T1000 (cell line): ENCODE results near the gene B3GNT3.
"Not testable (repeated sequence)": the region's sequence is repeated elsewhere in the genome, so short reads cannot be mapped to it uniquely, and the experiment has no call there.

Experiments
- DNase-seq: peaks from one replicate; lab custom pipeline; 2025; ENCODE audit warnings: mixed read lengths; lab: John Stamatoyannopoulos, UW

B3GNT3 gene

DNA sequence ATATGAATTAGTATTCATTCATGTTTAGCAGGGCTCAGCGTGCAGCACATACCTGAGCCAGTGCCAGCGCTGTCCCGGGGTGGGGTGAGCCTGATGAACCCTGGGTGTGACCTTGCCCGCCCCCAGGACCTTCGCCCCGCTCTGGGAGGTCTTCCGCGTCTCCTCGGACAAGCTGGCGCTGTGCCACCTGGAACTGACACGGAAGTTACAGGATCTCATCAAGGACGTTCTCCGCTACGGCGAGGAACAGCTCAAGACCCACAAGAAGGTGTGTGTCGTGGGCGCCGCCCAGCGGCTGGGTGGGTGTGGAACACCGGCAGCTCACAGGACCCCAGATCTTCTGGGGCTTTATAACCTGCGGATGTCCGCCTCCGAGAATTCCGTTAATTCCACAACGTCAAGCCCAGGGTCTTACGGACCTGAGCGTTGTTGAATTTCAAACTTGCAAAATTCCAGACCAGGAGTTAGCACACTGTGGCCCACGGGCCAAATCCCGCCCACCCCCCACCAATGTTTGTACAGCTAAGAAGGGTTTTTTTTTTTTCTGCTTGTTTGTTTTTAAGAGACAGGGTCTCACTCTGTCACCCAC is 28.3 kb upstream of the B3GNT3 start:
- peak; percentile 17 for DNase-seq

DNA sequence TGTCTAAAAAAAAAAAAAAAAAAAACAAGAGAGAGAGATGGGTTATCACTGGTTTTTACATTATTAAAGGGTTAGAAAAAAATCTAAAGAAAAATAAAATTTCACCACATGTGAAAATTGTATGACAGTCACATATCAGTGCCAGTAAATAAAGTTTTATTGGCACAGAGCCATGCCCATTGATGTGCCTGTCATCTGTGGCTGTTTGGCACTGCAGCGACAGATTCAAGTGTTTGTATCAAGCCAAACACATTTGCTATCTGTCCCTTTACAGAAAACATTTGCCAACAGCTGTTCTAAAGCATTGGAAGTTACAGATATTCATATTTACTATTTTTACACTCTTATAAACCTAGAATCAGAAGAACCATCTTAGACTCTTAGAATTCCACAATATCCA is 27.4 kb upstream of the B3GNT3 start:
- no peak for DNase-seq

DNA sequence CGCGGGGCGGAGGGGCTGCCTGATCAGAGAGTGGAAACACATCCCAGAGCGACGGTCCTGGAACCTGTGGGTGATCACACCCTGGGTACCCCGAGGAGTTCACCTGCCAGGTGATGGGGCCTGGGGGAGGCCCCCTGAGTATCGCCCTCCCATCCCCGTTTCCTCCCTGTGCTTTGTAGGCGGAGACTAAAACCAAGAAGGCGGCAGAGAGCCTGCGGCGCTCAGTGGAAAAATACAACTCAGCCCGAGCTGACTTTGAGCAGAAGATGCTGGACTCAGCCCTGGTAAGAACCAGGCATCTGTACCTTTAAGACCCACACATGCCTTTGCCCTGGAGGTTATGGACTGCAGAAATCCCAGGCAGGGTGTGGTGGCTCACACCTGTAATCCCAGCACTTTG is 24.3 kb upstream of the B3GNT3 start:
- DNase-seq, result no peak

DNA sequence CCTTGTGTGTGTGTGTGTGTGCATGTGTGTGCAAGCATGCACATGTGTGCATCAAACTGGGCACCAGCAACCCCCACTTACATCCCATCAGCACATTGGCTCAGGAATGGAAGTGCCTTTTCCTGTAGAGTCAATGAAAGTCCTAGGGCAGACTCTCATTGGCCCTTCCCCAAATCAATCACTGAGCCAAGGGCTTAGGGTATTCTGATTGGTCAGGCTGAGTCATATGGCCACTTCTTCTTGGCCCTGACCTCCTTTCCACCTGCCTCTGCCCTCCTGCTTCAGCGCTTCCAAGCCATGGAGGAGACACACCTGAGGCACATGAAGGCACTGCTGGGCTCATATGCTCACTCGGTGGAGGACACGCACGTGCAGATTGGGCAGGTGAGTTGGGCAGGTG is 22.8 kb upstream of the B3GNT3 start:
- no peak for DNase-seq

DNA sequence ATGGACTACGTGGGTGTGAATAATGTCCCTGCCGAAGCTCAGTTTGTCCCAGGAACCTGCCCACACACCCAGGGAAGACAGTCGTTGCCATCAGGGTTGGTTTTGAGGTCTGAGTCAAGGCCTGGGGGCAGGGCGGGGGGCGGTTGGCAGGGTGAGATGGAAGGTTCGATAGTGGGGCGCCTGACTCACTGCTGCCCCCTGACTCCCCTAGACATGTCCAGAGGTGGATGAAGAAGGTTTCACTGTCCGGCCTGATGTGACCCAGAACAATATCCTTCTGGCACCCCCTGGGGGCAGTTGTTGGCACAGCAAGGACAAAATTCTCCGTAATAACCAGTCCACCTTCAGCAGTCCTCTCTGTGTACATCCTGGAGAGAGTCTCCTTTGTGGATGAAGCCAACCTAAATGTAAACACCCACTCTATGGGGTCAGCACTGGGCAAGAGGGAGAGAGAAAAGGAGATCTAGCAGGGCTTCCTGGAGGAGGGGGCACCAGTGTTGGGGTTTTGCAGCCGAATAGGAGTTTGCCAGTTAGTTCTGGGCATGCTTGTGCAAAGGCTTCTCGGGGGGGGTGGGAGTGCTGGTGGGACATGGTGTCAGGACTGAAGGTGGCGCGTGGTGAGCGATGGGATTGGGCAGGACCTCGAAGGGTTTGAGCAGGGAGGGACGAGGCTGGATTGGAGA is 19.6 kb upstream of the B3GNT3 start:
- no peak for DNase-seq

DNA sequence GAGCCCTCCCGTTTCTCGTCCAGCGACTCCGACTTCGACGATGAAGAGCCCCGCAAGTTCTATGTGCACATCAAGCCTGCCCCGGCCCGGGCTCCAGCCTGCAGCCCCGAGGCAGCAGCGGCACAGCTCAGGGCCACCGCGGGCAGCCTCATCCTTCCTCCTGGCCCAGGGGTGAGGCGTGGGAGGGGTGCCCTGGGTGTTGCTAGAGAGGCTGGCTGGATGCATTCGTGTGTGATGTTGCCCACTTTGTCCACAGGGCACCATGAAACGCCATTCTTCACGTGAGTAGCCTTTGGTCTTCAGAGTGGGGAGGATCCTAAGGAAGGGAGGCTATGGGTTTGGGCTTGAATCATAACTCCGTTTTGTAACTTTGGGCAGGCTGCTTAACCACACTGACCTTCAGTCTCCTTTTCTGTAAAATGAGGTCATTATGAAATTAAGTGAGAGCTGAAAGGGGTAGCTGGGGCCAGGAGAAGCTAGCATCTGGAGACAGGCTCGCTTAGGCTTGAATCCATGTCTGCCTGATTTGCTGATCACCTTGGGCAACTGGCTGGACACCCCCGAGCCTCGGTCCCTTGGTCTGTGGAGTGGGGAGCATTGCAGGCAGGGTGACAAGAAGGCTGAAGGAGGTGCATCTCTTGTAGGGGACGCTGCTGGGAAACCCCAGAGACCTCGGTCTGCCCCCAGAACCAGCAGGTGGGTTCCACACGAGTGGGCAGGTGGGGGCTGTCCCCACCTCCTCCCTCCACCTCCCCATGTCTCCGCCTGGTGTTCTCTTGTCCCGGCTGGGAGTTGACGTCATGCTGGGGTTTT is 18.7 kb upstream of the B3GNT3 start:
- DNase-seq, result no peak

DNA sequence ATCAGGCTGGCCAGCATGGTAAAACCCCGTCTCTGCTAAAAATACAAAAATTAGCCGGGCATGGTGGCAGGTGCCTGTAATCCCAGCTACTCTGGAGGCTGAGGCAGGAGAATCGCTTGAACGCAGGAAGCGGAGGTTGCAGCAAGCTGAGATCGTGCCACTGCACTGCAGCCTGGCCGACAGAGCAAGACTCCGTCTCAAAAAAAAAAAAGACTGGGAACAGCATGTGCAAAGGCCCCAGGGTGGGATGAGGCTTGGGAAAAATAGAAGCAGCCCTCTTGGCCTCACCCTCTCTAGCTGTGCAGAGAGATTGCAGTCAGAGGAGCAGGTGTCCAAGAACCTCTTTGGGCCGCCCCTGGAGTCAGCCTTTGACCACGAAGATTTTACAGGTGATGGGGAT is 17.1 kb upstream of the B3GNT3 start:
- DNase-seq, result not testable (repeated sequence)

DNA sequence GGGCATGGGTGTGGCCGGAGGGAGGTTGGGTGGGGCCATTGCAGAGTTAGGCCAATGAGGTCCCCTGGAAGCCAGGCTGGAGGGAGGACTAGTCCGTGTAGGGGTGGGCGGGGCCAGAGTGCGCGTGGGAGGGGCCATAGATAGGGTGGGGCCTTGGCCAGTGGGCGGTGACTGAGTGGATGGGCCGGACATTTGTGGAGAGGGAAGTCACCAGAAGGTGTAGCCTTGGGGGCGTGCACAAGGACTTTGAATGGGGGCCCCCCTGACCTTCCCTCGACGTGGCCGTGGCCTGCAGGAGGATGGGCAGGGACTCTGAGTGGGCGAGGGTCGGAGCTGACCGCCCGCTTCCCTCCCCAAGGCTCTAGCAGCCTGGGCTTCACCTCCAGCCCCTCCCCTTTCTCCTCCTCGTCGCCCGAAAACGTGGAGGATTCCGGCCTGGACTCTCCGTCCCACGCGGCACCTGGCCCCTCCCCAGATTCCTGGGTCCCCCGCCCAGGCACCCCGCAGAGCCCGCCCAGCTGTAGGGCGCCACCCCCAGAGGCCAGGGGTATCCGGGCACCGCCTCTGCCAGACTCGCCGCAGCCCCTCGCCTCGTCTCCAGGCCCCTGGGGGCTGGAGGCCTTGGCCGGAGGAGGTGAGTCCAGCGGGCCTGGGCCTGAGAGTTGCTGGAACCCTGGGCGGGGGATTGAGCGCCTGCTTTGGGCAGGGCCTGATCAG is 16.5 kb upstream of the B3GNT3 start:
- no peak for DNase-seq

DNA sequence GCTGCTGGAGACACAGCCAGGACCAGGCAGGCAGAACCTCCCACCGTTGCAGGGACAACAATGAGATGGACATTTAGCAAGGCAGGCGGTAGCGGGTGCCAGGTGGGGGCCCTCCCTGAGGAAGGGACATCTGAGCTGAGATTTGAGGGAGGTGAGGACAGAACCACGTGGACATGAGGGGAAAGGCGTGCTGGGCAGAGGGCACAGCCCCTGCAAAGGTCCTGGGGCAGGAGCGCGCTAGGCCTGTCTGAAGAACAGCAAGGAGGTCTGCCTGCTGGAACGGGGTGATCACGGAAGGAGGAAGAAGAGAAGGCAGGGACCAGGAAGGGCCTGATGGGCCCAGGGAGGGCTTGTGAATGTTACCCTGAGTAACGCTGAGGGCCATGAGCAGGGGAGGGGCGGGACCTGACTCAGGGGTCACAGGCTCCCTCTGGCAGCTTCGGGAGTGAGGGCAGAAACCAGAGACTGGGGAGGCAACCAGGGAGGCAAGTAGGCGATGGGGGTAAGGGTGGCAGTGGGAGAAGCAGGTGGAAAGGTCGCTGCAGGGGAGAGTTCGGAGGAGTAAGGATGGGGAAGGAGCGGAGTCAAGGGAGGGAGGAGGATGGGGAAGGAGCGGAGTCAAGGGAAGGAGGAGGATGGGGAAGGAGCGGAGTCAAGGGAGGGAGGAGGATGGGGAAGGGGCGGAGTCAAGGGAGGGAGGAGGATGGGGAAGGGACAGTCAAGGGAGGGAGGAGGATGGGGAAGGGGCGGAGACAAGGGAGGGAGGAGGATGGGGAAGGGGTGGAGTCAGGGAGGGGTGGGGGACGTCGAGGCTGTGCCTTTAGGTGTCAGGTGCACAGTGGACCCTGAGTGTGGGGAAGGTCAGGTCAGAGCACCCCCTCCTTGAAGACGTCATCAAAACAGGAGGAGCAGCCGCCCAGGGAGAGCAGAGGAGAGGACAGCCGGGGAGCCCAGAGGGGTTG is 15.7 kb upstream of the B3GNT3 start:
- DNase-seq, result no peak

DNA sequence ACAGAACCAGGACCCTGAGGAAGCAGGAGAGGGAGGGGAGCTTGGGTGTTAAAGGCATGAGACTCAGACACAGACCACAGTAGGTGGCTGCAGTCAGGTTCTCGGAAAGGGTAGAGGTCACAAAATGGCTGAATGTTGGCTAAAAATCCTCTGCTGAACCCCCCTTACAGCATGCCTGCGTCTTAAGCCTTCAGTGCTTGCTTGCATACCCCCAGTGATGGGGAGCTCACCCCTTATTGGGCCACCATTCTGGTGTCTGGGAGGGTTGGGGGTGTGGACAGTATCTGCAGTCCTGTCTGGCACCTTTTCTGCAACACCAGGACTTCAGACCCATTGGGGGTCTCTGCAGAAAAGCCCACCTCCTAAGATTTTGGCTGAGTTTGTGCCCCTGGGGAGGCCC is 14.2 kb upstream of the B3GNT3 start:
- DNase-seq, result no peak

DNA sequence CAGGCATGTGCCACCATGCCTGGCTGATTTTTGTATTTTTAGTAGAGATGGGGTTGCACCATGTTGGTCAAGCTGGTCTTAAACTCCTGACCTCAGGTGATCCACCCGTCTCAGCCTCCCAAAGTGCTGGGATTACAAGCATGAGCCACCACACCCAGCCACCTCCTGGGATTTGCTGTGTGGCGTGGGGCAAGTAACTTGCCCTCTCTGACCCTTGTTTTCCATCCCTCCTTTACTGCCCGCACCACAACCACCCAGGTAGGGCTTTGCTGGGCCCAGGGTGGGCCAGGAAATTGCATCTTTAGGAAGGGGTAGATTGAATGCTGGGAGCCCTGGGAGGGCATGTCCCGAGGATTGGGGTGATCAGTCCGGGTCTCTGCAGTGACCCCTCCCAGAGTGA is 11.2 kb upstream of the B3GNT3 start:
- not testable (repeated sequence) for DNase-seq

DNA sequence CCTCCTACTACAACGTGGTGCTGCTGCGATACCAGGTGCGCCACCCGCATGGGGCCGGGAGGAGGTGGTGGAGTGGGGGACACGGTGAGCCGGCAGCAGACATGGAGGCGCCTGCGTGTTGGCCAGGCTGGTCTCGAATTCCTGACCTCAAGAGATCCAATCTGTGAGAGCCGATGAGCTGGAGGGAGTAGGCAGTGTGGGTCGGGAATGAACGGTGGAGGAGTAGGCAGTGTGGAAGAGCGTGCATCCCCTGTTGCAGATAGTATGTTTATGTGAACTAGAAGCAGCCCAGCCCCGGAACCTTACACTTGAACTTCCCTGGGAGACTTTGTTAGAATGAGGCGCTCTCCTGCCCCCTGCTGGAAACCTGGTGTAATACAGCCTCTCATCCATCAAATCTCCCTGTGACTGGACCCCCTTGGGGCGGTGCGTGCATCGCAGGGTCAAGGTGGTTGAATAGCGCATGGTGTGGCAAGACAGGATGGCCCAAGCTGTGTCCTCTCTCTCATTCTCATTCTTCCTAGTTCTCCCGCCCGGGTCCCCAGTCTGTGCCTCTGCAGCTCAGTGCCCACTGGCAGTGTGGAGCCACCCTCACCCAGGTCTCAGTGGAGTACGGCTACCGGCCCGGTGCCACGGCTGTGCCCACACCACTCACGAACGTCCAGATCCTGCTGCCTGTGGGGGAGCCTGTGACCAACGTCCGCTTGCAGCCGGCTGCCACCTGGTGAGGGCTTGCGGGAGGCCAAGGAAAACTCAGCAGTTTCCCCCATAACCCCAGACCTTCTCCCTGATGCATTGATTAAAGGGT is 10.5 kb upstream of the B3GNT3 start:
- peak; percentile 21 for DNase-seq

DNA sequence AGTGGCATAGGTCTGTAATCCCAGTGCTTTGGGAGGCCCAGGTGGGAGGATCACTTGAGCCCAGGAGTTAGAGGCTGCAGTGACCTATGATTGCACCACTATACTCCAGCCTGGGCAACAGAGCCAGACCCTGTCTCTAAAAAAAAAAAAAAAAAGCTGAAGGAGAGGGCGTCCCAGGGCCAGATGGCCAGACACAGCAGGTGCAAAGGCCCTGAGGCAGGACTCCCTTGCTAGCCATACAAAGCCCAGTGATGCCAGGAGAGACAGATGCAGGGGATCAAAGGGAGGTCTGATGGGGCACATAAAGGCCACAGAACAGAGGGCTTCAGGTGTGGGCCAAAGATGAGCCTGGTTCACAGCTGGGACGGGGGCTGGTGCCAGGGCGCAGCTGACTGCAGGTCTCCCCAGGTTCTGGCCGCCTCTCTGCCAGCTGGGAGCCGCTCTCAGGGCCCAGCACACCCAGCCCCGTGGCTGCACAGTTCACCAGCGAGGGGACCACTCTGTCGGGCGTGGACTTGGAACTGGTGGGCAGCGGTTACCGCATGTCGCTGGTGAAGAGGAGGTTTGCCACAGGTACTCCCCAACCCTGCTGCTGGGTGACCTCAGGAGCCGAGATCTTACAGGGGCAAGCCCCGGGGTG is 7.5 kb upstream of the B3GNT3 start:
- DNase-seq, result no peak

DNA sequence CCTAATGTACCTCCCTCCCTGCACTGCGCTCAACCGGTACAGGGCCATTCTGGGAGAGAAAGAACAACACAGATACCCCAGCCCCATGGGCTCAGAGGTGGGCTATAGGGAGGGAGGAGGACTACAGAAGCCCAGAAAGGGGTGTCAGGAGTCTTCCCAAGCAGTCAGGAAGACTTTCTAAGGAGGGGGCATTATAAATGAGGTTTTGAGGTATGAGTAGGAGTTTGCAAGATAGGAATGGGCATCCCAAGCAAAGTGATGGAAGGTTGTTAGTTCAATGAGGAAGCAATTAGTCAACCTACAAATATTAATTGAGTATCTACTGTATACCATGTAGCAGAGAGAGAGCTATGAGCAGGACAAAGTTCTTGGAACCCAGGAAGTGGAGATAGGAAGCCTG is 6.3 kb upstream of the B3GNT3 start:
- no peak for DNase-seq

DNA sequence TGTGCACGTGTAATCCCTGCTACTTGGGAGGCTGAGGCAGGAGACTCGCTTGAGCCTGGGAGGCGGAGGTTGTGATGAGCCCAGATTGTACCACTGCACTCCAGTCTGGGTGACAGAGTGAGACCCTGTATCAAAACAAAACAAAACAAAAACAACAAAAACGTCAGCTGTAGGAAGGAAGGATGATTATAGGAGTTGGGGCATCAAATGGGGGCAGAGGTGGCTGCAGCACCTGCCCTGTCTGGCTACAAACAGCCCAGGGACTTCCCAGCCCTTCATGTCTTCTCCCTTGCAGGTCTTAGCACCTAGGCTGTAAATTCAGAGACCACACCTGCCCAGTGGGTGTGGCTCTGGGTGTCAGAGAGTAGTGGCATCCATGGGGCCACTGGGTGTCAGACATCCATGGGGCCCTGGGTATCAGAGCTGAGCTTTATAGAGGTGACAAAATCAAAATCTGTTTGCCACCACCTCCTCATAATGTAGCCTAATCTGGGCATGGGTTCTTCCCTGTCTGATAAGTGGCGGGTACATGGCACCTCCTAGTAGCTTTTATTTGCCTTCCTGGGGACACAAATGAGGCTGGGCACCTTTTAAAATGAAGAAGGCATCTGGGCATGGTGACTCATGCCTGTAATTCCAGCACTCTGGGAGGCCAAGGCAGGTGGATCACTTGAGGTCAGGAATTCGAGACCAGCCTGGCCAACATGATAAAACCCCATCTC is 4.7 kb upstream of the B3GNT3 start:
- no peak for DNase-seq

DNA sequence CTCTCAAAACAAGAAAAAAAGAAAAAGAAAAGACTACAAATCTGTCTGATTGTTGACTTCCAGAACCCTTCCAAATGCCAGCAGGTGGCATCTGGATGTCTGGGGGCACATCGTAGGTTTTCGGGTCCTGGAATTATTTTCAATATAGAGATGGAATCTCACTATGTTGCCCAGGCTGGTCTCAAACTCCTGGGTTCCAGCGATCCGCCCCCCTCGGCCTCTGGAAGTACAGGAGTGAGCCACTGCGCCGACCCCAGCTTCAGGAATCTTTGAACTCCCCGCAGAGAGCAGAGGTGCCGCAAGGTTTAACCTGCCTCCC is 567 bp upstream of the B3GNT3 start:
- no peak for DNase-seq

DNA sequence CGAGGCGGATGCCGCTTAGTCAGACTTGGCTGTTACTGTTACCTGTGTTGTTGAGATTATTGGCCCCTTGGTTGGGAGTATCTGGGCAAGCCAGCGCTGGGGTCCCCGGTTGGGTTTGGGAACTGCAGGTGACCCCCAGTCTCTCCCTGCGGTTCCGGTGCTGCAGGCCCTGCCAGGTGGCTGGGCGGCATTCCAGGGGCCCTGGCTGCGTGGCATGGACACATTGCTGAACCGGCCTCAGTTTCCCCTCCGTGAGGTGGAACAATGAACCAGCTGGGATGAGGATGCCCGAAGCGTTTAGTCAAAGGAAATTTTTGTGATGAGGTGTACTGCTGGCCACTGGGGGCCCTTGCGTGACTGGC is 538 bp downstream of the B3GNT3 start:
- DNase-seq, result no peak

DNA sequence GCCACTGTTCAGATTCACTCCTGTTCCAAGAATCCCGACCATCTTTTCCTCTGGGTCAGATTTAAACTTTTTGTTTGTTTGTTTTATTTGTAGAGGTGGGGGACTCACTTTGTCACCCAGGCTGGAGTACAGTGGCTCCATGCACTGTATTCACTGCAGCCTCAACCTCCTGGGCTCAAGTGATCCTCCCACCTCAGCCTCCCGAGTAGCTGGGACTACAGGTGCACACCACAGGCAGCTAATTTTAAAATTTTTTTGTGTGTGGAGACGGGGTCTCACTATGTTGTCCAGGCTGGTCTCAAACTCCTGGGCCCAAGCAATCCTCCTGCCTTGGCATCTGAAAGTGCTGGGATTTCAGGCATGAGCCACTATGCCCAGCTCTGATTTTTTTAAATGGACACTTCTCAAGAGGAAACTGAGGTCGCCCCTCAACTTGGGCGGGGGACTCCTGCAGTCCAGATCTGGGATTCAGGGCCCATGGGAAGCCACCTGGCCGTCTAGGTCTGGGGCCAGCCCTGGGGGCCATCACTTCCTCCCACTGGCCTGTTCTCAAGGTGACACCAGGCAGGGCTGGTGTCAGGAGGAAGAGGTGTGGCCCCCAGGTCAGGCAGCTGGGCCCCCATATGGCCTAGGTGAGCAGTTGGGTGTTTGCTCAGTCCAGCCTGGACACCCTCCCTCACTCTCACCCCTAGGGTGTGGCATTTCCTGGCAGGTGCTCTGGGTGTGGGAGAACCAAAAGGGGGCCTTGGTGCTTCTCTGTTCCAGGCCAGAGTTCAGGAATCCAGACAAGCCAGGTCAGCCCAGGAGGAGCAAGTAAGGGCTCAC is 1.3 kb downstream of the B3GNT3 start:
- no peak for DNase-seq
